GM18502 (cell line): ENCODE measurements around the gene PARP3.

ENCODE experiments used
- ATAC-seq: cut with Tn5 transposase; IDR thresholded peaks from one replicate; pipeline ENCODE4 v1.9.1; 2021; ENCODE audit warnings: mild to moderate bottlenecking; ENCODE audit not compliant: unreplicated experiment, poor library complexity

Gene PARP3

GRCh38 chr3:51946796-51947195, 4.6 kb downstream of the PARP3 start:
- ATAC-seq, result no peak

- ATAC-seq, result no peak
These were observed 5.2 kb downstream of the PARP3 start for GRCh38 chr3:51947215-51947900.

DNA sequence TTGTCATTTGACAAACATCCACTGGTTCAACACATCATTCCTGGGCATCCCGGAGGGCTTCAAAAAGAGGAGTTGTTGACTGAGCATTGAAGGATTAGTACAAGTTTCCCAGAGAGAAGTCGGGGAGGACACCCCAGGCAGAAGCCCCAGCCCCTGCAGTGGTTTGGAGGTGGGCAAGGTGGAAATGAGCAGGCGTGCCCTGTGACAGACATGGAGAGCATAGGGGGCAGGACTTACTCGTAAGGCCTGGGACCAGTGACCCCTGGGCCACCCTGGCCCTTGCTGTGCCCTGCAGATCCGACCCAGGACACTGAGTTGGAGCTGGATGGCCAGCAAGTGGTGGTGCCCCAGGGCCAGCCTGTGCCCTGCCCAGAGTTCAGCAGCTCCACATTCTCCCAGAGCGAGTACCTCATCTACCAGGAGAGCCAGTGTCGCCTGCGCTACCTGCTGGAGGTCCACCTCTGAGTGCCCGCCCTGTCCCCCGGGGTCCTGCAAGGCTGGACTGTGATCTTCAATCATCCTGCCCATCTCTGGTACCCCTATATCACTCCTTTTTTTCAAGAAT, 5.9 kb downstream of the PARP3 start:
- no peak for ATAC-seq

DNA sequence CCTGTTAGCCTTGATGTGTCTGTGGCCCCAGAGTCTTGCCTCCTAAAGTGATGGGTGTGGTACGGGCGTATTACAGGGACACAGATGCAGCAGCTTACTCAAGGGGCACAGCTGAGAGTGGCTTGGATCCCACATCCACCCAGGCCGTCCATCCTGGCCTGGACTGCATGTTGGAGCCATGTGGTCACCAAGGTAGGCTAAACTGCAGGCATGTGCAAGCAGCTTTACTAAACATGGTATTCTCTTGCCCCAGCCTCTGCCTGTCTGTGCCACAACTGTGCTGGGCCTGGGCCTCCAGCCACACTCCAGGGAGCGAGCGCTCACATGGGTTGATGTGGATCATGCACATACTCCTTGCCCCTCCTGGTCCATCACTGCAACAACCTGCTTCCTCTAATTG, 7.0 kb downstream of the PARP3 start:
- ATAC-seq, result no peak

- ATAC-seq, result no peak
These were observed 8.7 kb downstream of the PARP3 start for GRCh38 chr3:51950899-51951298.

DNA sequence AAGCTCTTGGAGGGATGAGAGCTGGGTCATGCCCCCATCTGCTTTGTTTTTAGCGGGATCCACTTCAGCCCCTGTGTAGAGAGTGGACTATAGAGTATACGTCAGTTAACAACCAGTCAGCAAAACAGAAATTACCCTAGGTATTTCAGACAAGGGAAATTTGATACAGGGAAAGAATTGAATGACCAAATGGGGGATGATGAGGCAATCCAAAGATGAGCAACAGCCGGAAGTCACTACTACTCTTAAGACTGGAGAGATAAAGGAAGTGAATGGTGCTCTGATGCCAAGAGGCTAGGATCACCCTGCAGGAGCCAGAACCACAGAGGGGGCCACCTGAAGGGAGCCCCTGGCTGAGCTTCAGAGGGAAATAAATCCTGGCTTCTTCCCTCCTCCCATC, 11.3 kb downstream of the PARP3 start:
- no peak for ATAC-seq

DNA sequence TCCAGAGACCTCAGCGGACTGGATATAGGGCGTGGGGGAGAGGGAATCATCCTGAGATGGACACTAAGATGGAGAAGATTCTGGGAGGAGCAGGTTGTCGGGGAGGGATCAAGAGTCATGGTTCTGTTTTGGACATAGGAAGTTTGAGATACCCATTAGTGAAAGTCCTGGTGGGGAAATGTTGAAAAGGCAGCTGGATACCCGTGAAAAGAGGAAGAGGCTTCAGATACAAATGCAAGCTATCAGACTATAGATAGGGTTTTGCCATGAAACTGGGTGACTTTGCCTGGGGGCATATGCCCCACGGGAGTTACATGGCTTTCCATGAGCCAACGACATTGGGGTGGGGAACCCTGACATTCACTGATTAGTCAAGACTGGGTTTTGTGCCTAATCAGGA, 11.9 kb downstream of the PARP3 start:
- ATAC-seq, result no peak

GRCh38 chr3:51954713-51955112, 12.6 kb downstream of the PARP3 start:
- no peak for ATAC-seq

- no peak for ATAC-seq
These were observed 13.2 kb downstream of the PARP3 start, which contains the start of gene GPR62 for GRCh38 chr3:51955175-51955892. Gene GPR62, plus strand, starts transcription at chr3:51955381. Its CDS starts 272 bp downstream, at chr3:51955653.

DNA sequence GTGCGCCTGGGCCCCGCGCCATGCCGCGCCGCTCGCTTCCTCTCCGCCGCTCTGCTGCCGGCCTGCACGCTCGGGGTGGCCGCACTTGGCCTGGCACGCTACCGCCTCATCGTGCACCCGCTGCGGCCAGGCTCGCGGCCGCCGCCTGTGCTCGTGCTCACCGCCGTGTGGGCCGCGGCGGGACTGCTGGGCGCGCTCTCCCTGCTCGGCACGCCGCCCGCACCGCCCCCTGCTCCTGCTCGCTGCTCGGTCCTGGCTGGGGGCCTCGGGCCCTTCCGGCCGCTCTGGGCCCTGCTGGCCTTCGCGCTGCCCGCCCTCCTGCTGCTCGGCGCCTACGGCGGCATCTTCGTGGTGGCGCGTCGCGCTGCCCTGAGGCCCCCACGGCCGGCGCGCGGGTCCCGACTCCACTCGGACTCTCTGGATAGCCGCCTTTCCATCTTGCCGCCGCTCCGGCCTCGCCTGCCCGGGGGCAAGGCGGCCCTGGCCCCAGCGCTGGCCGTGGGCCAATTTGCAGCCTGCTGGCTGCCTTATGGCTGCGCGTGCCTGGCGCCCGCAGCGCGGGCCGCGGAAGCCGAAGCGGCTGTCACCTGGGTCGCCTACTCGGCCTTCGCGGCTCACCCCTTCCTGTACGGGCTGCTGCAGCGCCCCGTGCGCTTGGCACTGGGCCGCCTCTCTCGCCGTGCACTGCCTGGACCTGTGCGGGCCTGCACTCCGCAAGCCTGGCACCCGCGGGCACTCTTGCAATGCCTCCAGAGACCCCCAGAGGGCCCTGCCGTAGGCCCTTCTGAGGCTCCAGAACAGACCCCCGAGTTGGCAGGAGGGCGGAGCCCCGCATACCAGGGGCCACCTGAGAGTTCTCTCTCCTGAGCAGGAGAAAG, 14.0 kb downstream of the PARP3 start:
- ATAC-seq, result no peak

DNA sequence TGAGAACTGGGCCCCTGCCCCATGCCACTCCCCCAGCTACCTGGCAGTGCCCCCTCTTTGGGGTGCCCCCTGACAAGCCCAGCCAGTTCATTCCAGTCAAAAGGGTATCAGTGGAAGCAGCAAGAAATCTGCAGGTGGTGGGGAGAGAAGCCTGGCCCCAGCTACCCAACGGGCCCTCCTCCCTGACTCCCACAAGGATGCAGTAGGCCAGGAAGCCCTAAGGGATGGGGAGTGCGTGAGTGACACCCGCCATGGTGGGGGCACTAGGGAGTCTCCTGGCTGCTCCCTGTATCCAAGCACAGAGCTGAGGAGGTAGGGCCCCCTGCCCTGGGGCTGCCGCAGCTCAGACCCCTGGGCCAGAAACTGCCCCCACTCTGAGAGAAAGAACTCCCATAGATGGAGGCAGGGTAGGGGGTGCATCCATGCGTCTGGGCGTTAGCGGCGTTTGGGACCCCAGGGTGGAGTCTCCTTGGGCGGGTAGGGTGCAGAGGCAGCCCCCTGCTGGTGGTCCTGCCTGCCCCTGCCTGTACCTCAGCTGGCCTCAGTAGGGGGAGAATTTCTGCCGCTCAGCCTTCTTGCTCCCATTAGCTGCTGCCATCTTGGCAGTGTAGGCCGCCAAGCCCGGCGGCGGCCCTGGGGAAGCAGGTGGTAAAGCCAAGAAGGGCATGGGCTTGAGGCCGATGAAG, 15.5 kb downstream of the PARP3 start:
- no peak for ATAC-seq

DNA sequence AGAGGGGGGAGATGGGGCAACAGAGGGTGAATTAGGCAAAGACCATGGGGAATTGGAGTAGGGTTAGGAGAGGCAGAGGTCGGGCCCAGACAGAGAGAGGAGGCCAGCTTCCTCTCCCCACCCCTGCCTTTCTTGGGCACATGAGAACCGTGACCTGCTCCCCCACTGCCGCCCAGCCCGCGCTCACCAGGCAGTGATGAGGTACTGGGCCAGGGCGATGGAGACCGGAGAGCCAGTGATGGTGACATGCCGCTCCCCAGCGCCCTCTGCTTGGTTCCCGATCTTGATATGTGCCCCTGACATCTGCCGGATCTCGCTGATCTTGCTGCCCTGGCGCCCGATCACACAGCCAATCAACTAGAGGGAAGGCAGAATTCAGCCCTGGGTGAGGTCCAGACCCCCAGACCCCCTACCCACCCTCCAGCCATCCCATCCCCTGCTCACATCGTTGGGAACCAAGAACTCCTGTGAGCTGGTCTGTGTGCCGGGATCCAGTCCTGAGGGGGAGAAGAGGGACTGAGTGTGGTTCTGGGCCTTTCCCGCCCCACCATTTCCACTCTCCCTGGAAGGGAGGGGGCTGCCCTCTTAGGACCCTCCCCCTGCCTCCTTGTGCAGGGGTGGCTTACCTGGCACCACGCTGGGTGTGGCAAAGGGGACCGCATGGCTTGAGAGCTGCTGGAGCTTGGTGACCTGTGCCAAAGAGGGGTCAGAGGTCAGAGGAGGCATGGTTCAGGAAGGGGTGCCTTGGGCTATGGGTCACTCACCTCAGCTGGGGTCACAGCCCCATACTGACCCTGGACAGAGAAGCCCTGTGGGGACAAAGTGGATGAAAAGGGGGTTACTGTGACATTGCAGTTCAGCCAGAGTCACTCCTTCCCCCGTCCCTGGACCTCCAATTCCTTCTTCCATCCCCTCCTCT, 16.7 kb downstream of the PARP3 start:
- no peak for ATAC-seq

GRCh38 chr3:51959651-51960050, 17.5 kb downstream of the PARP3 start:
- no peak for ATAC-seq

GRCh38 chr3:51960386-51960785, 18.2 kb downstream of the PARP3 start:
- ATAC-seq, result no peak

DNA sequence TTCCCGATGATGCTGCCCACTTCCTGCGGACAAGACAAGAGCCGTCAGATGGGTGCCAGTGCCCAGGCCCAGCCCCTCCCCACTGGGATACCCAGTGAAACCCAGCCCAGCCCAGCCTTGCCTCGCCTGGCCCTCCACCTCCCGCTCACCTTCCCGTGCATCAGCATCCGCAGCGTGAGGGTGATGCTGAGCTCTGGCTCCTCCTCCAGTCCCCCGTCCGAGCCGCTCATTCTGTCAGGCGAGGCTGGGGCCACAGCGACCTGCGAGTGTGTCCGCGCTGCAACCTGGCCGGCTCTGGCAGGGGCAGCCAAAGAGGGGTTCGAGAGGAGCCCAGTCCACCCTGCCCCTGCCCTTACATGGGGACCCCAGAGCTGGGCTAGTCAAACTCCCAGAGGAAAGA, 18.8 kb downstream of the PARP3 start:
- ATAC-seq, result no peak

DNA sequence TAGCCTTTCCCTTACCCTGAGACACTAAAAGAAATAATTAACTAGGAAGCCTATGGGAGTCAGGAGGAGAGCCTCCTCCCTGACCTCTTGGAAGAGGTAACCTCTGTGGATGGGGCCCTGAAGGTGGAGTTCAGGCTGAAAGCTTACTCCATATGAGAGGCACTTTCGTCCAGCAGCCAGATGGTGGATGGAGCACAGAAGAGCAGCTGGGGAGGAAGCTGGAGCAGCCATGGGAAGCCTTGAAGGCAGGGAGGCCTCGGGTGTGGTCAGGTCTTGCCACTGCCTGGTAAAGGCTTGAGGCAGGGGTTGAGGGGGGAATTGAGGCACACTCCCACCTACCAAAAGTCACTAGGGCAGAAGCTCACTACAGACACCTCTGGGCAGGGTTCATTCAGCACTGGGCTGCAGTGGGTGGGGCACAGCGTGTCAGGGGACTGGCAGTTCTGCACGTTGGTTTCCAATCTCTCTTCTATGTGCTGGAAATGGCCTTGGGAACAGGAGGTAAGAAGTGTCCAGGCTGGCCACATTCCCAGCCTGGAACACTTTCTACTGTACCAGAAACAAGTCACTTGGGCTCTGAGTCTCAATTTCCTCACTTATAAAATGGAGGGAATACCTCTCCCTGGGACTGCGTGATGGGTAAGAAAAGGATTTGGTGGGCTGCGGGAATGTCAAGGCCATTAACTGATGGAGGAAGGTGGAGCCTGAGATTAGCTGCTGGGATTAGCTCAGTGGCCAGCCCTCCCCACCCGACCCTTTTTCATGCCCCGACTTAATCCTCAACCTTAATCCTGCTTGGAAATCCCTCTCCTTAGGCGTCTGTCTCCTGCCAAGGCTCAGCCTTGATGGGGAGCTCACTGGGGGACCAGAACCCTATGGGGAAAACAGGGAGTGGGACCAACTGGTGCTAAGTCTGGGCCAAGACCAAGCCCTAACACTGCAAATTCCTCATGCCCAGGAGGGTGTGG, 19.7 kb downstream of the PARP3 start:
- no peak for ATAC-seq

GRCh38 chr3:51962854-51963530, 20.8 kb downstream of the PARP3 start:
- ATAC-seq, result no peak
